Measurements from ENCODE around the gene PLXDC2.
"Not testable (repeated sequence)": the region's sequence is repeated elsewhere in the genome, so short reads cannot be mapped to it uniquely, and the experiment has no call there.

The PLXDC2 gene

GRCh38 chr10:19987931-19988330, 171.7 kb downstream of the PLXDC2 start:
- no peak for FAIRE-seq

DNA sequence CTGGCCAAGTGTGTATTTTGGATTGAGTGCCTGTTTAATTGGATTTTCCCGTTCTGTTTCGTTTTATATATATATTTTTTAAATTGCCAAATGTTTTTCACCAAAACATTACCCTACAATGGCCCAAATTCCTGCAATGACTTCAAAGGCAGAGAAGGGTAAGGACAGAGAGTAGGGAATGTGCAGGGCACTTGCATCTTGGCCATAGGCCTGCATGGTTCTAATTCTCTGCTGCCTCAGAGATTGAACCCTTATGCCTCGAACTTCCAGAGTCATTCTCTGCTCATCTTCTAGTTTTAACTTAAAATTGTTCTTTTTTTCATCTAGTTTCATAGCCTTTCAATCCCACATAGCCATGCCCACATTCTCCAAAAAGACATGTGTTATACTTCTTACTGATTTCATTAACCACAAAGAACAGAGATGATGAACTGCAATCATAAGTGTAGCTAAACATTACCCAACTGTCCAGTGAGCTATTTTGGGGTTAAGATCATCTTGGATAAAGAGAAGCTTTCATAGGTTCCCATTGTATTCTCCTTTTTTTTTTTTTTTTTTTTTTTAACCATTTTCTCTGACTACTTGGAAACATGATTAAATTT, 177.6 kb downstream of the PLXDC2 start:
- FAIRE-seq = no peak

DNA sequence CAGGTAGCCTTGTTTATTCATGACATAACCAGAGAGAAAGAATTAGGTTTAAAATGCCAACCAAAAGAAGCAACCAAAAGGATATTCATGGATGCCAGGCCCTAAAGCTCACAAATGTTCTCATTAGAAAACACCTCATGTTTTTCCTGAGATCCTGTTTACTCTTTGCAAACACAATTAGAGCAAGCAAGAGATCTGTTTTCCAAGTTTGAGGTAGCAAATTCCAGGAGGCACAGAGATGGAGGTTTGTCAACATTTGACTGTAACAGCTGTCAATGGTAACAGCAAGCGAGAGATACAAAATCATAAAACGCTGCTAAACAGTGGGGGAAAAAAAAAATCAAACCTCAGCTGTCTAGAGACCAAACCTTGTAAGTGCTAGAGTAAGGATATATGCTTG, 182.2 kb downstream of the PLXDC2 start:
- no peak for FAIRE-seq

- no peak for FAIRE-seq
Measured at GRCh38 chr10:19999431-19999830, 183.2 kb downstream of the PLXDC2 start.

GRCh38 chr10:20002026-20002425, 185.8 kb downstream of the PLXDC2 start:
- not testable (repeated sequence) for FAIRE-seq

- no peak for FAIRE-seq
Measured at GRCh38 chr10:20002657-20003056, 186.4 kb downstream of the PLXDC2 start.

DNA sequence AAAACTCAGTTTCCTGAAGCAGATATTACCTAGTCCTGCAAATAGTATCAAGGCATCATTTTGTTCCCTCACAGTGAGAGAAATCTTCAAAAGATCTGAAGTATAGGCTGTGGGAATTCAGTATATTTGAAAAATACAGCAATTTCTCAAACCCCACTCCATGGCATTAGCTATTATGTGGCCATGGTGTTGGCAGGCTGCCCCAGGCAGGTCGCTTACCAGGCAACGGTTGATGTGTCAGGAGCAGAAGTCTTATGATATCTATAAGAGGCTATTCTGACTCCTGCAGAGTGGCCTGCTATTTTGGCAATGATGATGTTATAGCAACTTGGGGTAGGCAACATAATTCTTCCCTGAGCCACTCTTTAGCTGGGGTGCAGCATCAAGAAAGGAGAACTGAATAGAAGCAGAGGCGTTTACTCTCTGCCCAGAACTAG, 187.9 kb downstream of the PLXDC2 start:
- no peak for FAIRE-seq

DNA sequence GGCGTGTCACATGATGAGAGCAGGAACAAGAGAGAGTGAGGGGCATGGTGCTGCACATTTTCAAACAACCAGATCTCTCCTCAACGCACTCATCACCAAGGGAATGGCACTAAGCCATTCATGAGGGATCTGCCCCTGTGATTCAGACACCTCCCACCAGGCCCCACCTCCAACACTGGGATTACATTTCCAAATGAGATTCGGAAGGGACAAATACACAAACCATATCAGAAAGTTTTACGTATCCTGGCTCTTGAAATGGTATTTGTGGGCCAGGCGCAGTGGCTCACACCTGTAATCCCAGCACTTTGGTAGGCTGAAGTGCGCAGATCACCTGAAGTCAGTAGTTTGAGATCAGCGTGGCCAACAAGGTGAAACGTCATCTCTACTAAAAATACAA, 189.4 kb downstream of the PLXDC2 start:
- no peak for FAIRE-seq

GRCh38 chr10:20006169-20006870, 190.1 kb downstream of the PLXDC2 start:
- no peak for FAIRE-seq

DNA sequence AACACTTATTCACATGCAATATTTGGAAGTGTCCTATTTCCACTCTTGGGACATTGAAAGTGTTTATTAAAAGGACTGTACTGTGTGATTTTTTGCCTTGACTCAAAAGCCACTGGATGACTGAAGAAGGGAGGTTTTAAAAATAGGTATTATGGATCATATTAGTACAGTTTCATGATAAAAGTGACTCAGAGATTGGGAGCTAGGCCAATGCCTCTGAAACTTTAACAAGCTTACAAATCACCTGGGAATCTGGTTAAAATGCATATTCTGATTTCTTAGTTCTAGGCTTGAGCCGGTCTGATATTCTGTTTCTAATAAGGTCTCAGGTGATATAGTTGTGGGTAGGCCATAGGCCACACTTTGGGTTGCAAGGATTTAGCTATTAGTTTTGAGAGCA, 191.2 kb downstream of the PLXDC2 start:
- FAIRE-seq = no peak

GRCh38 chr10:20013991-20014750, 197.9 kb downstream of the PLXDC2 start:
- no peak for FAIRE-seq

GRCh38 chr10:20017961-20018360, 201.7 kb downstream of the PLXDC2 start:
- FAIRE-seq = no peak

GRCh38 chr10:20020677-20021076, 204.4 kb downstream of the PLXDC2 start:
- FAIRE-seq = no peak

GRCh38 chr10:20029523-20029922, 213.3 kb downstream of the PLXDC2 start:
- FAIRE-seq = no peak

GRCh38 chr10:20033476-20033875, 217.2 kb downstream of the PLXDC2 start:
- no peak for FAIRE-seq

- no peak for FAIRE-seq
Measured at GRCh38 chr10:20034732-20035131, 218.5 kb downstream of the PLXDC2 start.

DNA sequence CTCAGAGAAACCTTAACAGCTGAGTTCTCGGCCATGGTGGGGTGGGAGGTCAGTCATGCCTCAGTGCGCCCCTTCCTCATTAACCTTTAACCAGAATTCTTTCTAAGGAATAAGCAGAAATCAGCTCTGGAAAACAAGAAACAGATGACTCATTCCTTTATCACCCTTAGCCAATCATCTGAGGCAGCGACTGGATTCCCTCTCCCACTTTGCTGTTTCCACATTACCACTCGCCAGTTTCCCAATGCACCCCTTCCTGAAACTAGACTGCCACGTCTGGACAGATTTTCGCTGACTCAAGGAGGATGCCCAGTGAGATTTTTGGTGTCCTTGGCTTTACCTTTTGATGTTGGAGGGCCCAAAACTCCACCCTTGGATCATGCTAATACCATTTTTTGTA, 223.8 kb downstream of the PLXDC2 start:
- no peak for FAIRE-seq

DNA sequence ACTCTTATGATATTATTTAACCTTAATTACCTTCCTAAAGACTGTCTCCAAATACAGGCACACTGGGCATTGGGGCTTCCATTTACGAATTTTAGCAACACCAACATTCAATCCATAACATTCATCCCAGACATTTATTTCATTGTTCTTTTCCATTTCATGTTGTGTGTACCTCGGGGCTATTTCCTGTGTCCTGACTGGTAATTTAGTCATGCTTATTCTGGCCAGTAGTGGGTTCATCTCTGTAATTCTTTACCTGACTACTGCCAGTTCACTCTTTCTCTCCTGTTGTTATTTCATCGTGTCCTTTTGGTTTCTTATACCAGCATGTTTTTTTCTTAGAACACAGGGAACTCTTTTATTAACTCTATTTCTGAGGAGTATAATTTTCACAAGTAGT, 225.7 kb downstream of the PLXDC2 start:
- no peak for FAIRE-seq

DNA sequence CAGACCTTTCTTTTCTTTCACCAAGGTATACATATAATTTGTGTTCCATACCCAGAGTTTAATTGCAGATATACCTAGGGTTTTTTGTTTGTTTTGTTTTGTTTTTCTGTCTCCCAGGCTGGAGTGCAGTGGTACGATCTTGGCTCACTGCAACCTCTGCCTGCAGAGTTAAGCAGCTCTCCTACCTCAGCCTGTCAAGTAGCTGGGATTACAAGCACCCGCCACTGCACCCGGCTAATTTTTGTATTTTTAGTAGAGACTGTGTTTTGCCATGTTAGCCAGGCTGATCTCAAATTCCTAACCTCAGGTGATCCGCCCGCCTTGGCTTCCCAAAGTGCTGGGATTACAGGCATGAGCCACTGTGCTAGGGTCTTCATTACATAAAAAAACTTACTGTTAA, 228.9 kb downstream of the PLXDC2 start:
- FAIRE-seq = not testable (repeated sequence)

DNA sequence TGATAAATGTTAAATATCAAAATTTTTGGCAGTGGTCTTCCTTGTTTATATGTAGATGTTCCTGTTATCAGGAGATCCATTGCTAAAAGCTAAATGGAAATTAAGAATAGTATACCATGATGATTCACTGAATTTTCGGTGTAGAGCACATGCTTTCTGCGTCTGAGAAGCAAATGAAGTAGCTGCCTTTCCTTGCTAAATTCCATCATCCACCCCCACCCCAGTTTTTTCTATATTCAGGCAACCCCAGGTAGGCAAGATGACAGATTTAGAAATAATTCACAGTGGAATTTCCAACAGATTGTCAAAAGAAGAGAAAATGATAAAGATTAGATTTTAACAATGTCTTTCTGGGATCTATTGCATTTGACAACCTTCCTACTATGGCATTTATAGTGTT, 231.9 kb downstream of the PLXDC2 start:
- no peak for FAIRE-seq

- no peak for FAIRE-seq
Measured at GRCh38 chr10:20058135-20058534, 241.9 kb downstream of the PLXDC2 start.

GRCh38 chr10:20059084-20059835, 243.0 kb downstream of the PLXDC2 start:
- FAIRE-seq = no peak

GRCh38 chr10:20065814-20066213, 249.6 kb downstream of the PLXDC2 start:
- FAIRE-seq = no peak

Data from TTC549 (cell line).